ENCODE measurements around the gene MPP2.

MPP2 gene

DNA sequence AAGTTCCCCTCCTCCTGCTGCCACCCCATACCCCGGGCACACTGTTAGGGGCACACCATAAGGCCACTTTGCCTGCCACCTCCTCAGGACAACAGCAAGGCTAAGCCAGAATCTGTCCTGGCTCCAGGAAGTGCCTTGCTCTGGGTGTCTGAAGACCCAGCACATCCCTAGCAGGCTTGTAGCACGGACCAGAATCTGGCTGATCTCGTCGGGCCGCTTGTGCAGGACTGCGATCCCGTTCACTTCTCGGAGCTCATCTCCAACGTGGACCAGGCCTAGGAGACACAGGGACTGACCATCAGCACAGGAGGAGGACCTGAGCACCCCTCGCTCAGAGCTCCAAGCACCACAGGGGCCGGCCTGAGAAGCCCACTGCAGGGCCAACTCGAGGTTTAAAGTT is 81.8 kb downstream of the MPP2 start:
- no peak for DNase-seq (ENCODE audit: low read depth in 2 of 2, low spot score in 1 of 2)

Measured in stimulated activated CD8-positive, alpha-beta memory T cell treated with anti-CD3 and anti-CD28 coated beads, Interleukin-4, amount 100 ng/mL, for 1 hour (primary cell).